Transverse colon (tissue), 4 donors: ENCODE results near the gene TBCK. TPM values are rescaled to one million over a fixed set of nuclear protein-coding genes. Genes with fewer than 3 reads are reported as not detected.

Experiments used
- DNase-seq: peaks from one replicate; pipeline ENCODE4 v3.0.0-alpha.2; 2019
- H3K27ac ChIP-seq, 4 donors: fragments of 200-600 bp; sonication (generic); 2 replicates each; pipeline ENCODE4 v1.5.1; 2016 to 2018; ENCODE audit warnings: inconsistent platforms in 4 of 4
- H3K27me3 ChIP-seq: fragments of 200-600 bp; sonication (generic); 2 replicates; pipeline ENCODE4 v1.5.1; 2017; ENCODE audit warnings: inconsistent platforms
- H3K36me3 ChIP-seq, 4 donors: fragments of 200-600 bp; sonication (generic); 2 replicates each; pipeline ENCODE4 v1.5.1; 2017 to 2019; ENCODE audit warnings: inconsistent platforms in 4 of 4
- H3K4me1 ChIP-seq, 4 donors: fragments of 200-600 bp; sonication (generic); 2 replicates each; pipeline ENCODE4 v1.5.1; 2017 to 2020; ENCODE audit warnings: inconsistent platforms in 4 of 4
- H3K4me3 ChIP-seq, 4 donors: fragments of 200-600 bp; sonication (generic); 1 replicate in 1 of 4; 2 replicates in 3 of 4; pipeline versions ENCODE4 v1.5.1 to v1.6.1; 2017 to 2019; ENCODE audit warnings: inconsistent platforms in 4 of 4
- H3K9me3 ChIP-seq, 2 donors: fragments of 200-600 bp; sonication (generic); 2 replicates each; pipeline ENCODE4 v1.5.1; 2017 to 2019; ENCODE audit warnings: inconsistent platforms in 2 of 2
- EP300 ChIP-seq: sonication (generic); formaldehyde crosslinking; IDR thresholded peaks from one replicate; pipeline ENCODE4 v1.6.1; 2017; ENCODE audit warnings: antibody characterized with exemption, low read depth
- POLR2A ChIP-seq: fragments of 450-650 bp; IDR thresholded peaks from one replicate; pipeline ENCODE4 v1.6.1; 2016; ENCODE audit warnings: antibody characterized with exemption, mild to moderate bottlenecking, moderate library complexity
- POLR2AphosphoS5 ChIP-seq, 3 donors: sonication (generic); formaldehyde crosslinking; IDR thresholded peaks; one replicate each; pipeline ENCODE4 v1.6.1; 2016; ENCODE audit warnings: antibody characterized with exemption in 3 of 3
- WGBS, 2 donors: methylation state at CpG; one replicate each; pipeline ENCODE4 v1.1.5; 2018; ENCODE audit warnings: low coverage in 1 of 2; 5-methylcytosine and 5-hydroxymethylcytosine counted together
- in situ Hi-C, 4 donors: fragments of 200-750 bp; cut with MboI; loops; one replicate each; pipeline versions ENCODE4 v1.15.0 to v1.15.1; 2017; ENCODE audit warnings: low sequenced_read_pairs in 3 of 4, low pct_ligation_motif_present in 1 of 4, low pct_unique_long_range_greater_than_20kb in 1 of 4
- intact Hi-C: fragments of 100-400 bp; cut with DNase I; formaldehyde crosslinking; loops from one replicate; pipeline ENCODE4 v1.15.1; 2023; ENCODE audit warnings: low total_unique reads
- total RNA-seq, 4 donors: library from RNA; depleted of rRNA; stranded (reverse); fragments of >200 nt; gene quantifications; one replicate each; pipeline ENCODE4 v1.1.0, GENCODE V29; 2016
- TF ChIP-seq, protein P1 (sequence below), 5 experiments: fragments of 200-600 bp in 3 of 5; fragments of 450-650 bp in 2 of 5; sonication (generic) in 3 of 5; IDR thresholded peaks; 1 replicate in 2 of 5; 2 replicates in 3 of 5; pipeline ENCODE4 v1.5.1; 2016 to 2017; ENCODE audit warnings: antibody characterized with exemption in 5 of 5, inconsistent platforms in 3 of 5, mild to moderate bottlenecking in 2 of 5, moderate library complexity in 1 of 5

The TBCK gene
- total RNA-seq, 4 donors from 2014 or later, result 31.0 to 82.7 (median 51.4) TPM

DNA sequence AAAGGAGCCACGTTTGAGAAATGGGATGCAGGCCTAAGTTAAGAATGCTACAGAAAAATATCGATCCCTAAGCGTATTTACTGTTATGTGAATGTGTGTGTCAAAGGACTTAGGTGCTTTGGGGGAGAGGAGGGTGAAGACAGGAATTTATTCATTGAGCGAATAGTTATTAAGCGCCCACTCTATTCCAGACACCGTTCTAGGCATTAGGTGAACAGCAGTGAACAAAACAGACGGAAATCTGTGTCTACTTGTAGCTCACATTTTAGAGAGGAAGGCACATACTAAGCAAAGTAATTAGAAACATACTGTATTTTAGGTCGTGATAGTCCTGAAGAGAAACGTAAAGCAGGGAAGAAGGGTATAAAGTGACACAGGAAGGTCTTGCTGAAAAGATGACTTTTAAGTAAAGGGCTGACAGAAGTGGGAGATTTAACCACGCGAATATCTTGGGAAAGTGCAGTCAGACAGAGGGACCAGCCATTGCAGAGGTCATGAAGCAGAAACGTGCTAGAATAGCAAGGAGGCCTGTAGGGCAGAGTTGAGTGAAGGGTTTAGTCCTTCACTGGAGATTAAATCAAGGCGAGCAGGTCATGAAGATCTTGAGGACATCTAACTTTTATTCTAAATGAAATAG, 882 bp upstream of the TBCK start:
- Histone ChIP-seq H3K4me1 (peaks cover 18 to 45% (median 20%) of the 10 kb centered on the region in 4 donors), H3K36me3 (no peaks in the 10 kb centered on the region), H3K27ac (peak overlapping the region; percentile 89 to 99 (median 94)), H3K27me3 (no peaks in the 10 kb centered on the region), H3K9me3 (no peaks in the 10 kb centered on the region), H3K4me3 (peak overlapping the region; percentile 58 to 100 (median 80))
- intact Hi-C loops (no loop called here), in situ Hi-C loops (no loop called here)
- DNase-seq, result no peak
- 2 to 4% methylated on average over 11 to 13 of the region's 13 CpGs for WGBS, 2 donors
- TF ChIP-seq POLR2A, result no peak
- TF ChIP-seq, protein P1, sequence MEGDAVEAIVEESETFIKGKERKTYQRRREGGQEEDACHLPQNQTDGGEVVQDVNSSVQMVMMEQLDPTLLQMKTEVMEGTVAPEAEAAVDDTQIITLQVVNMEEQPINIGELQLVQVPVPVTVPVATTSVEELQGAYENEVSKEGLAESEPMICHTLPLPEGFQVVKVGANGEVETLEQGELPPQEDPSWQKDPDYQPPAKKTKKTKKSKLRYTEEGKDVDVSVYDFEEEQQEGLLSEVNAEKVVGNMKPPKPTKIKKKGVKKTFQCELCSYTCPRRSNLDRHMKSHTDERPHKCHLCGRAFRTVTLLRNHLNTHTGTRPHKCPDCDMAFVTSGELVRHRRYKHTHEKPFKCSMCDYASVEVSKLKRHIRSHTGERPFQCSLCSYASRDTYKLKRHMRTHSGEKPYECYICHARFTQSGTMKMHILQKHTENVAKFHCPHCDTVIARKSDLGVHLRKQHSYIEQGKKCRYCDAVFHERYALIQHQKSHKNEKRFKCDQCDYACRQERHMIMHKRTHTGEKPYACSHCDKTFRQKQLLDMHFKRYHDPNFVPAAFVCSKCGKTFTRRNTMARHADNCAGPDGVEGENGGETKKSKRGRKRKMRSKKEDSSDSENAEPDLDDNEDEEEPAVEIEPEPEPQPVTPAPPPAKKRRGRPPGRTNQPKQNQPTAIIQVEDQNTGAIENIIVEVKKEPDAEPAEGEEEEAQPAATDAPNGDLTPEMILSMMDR (IDR thresholded peaks at IDR 0.05), result no peak

- H3K27me3 ChIP-seq, result no peaks in the 10 kb centered on the region
- peaks cover 18 to 45% (median 20%) of the 10 kb centered on the region in 4 donors for H3K4me1 ChIP-seq
- peak overlapping the region; percentile 58 to 100 (median 80) for H3K4me3 ChIP-seq
- intact Hi-C loops, result no loop called here
- DNase-seq, result no peak
- H3K36me3 ChIP-seq, result no peaks in the 10 kb centered on the region
- no peaks in the 10 kb centered on the region for H3K9me3 ChIP-seq
- TF ChIP-seq, protein P1 (IDR thresholded peaks at IDR 0.05), result no peak
- no peak for TF ChIP-seq POLR2AphosphoS5 (IDR thresholded peaks at IDR 0.05)
- no peak for TF ChIP-seq POLR2A
- TF ChIP-seq EP300, result no peak
- H3K27ac ChIP-seq, result peak overlapping the region; percentile 89 to 99 (median 94)
- WGBS, 2 donors, result 0 to 1% methylated on average over 3 to 13 of the region's 13 CpGs
- in situ Hi-C loops, result no loop called here
These were observed 487 bp downstream of the TBCK start for GRCh38 chr4:106315476-106315967.

DNA sequence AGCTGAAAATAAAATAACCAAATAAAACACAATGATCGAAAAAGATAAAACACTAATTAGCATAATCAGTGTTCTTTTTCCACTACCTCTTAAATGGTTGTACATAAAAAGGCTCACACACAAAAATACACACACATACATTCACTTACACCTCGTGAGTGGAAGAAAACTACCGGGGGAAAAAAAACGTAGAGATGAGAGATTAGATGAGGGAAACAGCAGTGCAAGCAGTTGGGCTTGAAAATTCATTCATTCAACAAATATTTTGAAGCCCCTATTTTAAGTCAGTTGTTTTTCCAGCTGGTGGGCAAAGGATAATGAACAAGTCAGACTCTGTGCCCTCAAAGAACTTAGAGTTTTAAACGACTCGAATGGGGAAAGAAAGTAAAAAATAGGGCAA, 1.0 kb downstream of the TBCK start:
- TF ChIP-seq POLR2AphosphoS5 (IDR thresholded peaks at IDR 0.05) (no peak), POLR2A (no peak), EP300 (no peak)
- TF ChIP-seq, protein P1 (IDR thresholded peaks at IDR 0.05), result no peak
- Histone ChIP-seq H3K36me3 (no peaks in the 10 kb centered on the region), H3K27ac (peak overlapping the region; percentile 89 to 99 (median 94)), H3K27me3 (no peaks in the 10 kb centered on the region), H3K4me1 (peaks cover 18 to 45% (median 20%) of the 10 kb centered on the region in 4 donors), H3K9me3 (no peaks in the 10 kb centered on the region), H3K4me3 (peak overlapping the region in 3 of 4 donors; percentile 58 to 100 (median 69))
- no peak for DNase-seq
- intact Hi-C loops (no loop called here), in situ Hi-C loops (no loop called here)
- 27 to 35% methylated on average over 4 to 6 of the region's 6 CpGs for WGBS, 2 donors

GRCh38 chr4:106312997-106313522, 2.9 kb downstream of the TBCK start:
- Histone ChIP-seq H3K4me1 (peaks cover 16 to 34% (median 19%) of the 10 kb centered on the region in 4 donors), H3K4me3 (no peak overlapping the region), H3K36me3 (peaks cover 0 to 7% (median 0%) of the 10 kb centered on the region in 4 donors), H3K27ac (no peak overlapping the region), H3K9me3 (no peaks in the 10 kb centered on the region), H3K27me3 (no peaks in the 10 kb centered on the region)
- intact Hi-C loops, result no loop called here
- DNase-seq, result no peak
- in situ Hi-C loops, result no loop called here
- TF ChIP-seq POLR2AphosphoS5 (IDR thresholded peaks at IDR 0.05), result no peak
- no peak for TF ChIP-seq POLR2A
- no peak for TF ChIP-seq EP300
- TF ChIP-seq, protein P1 (IDR thresholded peaks at IDR 0.05), result no peak
- WGBS, 2 donors, result 83 to 86% methylated on average over 2 to 3 of the region's 3 CpGs
